ENCODE data around the gene AFF1.

The AFF1 gene

GRCh38 chr4:86934771-86935565, at the start of gene AFF1:
AFF1 (plus strand) TSS chr4:86935011; CDS start chr4:86948534, 13,523 bp downstream.
- DNase-seq (ENCODE audit: low read depth in 2 of 3, low spot score in 1 of 3), result peak; percentile 73 to 87 (median 84)

GRCh38 chr4:86890790-86891189, 44.0 kb upstream of the AFF1 start:
- no peak for DNase-seq (ENCODE audit: low read depth in 2 of 3, low spot score in 1 of 3)

DNA sequence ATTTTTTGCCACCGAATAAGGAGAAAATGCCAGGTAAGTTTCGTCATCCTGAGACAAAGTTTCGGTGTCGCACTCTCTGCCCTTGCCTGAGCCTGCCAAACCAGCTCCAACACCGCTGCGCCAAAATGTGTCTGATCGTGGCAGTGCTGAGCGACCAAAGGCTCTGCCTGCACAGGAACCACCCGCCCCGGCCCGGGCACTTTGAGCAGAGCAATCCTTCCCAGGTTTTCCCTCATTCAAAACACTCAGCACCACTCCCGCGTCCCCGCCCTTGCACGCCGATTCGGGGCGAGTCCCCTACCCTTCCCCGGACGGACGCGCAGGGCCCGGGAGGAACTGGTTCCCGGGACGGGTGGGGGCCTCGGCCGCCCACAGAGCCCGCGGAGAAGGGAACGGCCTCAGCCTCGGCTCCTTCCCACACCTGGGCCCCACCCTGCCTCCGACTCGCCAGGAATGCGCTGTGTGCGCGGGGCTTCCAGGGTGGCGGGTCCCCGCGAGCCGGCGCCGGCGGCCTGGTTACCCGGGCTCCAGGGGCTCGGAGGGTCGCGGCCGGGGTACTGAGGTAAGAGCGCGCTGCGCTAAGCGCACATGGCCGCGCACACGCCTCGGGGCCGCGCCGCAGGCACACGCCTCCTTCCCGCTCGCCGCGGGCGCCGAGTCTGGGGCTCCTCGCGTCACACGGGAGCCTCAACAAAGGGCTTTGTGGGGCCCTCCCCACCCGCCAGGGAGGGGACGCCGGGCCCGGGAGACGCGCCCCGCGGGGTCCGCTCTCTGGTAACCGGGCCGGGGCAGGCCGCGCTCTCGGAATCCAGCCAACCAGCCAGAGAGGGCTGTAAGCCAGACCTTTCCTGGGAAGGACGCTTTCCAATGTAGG, 42.8 kb upstream of the AFF1 start, which contains the start of gene C4orf36:
Gene C4orf36, minus strand, starts transcription at position 661 of the 874 bp plus-strand sequence. CDS start 902 bp downstream, outside the sequence.
- DNase-seq (ENCODE audit: low read depth in 2 of 3, low spot score in 1 of 3), result peak in 2 of 3 donors; percentile 13 to 16

- no peak for DNase-seq (ENCODE audit: low read depth in 2 of 3, low spot score in 1 of 3)
Measured at GRCh38 chr4:86892636-86892960, 42.2 kb upstream of the AFF1 start.

DNA sequence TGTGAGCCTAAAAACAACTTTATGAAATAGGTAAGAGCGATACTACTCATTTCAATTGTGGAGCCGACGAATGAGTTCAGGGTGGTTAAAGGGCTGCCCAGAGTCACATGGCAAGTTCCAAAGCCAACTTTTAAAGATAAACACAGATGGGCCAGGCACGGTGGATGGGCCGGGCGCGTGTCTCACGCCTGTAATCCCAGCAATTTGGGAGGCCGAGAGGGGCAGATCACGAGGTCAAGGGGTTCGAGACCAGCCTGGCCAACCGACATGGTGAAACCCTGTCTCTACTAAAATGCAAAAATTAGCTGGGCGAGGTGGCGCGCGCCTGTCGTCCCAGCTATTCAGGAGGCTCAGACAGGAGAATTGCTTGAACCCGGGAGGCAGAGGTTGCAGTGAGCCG, 41.7 kb upstream of the AFF1 start:
- DNase-seq (ENCODE audit: low read depth in 2 of 3, low spot score in 1 of 3), result no peak

- DNase-seq (ENCODE audit: low read depth in 2 of 3, low spot score in 1 of 3), result no peak
Measured at GRCh38 chr4:86894455-86894854, 40.4 kb upstream of the AFF1 start.

GRCh38 chr4:86895692-86896488, 38.9 kb upstream of the AFF1 start:
- DNase-seq (ENCODE audit: low read depth in 2 of 3, low spot score in 1 of 3), result peak in 1 of 3 donors; percentile 51

- no peak for DNase-seq (ENCODE audit: low read depth in 2 of 3, low spot score in 1 of 3)
Measured at GRCh38 chr4:86896596-86896995, 38.2 kb upstream of the AFF1 start.

DNA sequence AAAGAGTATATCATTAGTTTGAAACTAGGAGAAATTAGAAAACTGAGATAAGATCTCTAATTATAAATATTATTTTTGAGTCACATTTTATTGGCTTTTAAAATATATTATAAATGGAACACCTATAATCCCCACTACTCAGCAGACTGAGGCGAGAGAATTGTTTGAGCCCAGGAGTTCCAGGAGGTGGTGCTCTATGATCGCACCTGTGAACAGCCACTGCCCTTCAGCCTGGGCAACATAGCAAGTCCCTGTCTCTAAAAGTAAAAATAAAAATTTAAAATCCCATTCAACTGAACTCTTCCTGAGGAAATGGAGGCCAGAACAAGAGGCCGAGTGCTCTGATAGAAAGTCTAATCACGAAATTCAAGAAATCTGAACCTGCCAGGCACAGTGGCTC, 36.2 kb upstream of the AFF1 start:
- DNase-seq (ENCODE audit: low read depth in 2 of 3, low spot score in 1 of 3), result no peak

DNA sequence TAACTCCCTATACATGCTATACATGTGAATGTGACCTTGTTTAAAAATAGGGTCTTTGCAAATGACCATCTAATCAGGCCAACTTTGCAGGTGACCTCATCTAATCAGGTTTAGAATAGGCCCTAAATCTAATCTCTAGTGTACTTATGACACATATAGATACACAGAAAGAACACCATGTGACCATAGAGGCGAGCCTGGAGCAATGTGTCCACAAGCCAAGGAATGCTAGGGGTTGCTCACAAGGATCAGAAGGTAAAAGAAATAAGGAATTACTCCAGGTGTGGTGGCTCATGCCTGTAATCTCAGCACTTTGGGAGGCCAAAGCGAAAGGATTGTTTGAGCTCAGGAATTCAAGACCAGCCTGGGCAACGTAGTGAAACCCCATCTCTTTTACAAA, 32.9 kb upstream of the AFF1 start:
- DNase-seq (ENCODE audit: low read depth in 2 of 3, low spot score in 1 of 3), result no peak

DNA sequence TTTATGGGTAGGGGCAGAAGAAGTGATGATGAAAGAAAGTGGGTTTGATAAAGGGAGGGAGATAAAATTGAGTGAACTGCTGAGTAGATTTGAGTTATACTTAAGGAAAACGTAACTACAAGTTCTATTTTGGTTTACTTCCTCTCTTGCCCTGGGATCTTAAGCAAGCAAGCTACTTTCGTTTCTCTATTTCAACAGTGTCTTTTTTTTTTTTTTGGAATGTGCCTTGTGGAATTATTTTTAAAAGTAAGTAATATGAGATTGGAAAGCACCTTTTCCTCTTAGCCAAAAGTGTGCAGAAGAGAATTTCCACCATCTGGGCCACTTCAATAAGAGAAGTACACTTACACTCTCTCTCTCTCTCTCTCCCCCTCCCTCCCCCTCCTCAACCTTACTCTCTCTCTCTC, 26.6 kb upstream of the AFF1 start:
- no peak for DNase-seq (ENCODE audit: low read depth in 2 of 3, low spot score in 1 of 3)

DNA sequence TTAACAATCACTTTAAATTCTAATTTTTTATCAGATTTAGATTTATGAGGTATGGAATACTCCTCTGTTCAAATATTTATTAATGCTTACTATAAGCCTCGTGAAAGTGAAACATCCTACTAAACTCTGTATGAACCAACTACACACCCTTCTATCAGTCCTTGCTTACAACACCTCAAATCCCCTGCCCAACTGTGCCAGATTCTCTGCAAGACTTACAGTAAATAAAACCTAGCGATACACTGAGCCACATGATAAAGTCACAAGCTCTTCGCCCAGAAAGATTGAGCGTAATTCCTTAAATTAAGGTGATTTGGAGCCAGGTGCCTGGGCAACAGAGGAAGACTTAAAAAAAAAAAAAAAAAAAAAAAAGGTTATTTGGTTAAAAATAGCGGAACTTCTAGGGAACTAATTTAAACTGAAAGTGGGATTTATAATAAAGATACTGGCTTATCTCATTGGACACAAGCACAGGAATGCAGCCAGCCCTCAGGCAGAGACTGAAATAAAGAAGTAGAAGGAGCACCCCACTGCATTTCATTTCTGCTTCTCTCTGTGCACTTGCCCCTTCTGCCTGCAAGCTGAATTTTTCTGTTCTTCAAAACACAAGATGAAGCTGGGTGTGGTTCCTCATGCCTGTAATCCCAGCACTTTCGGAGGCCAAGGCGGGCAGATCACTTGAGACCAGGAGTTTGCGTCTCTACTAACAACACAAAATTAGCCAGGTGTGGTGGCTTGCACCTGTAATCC, 25.1 kb upstream of the AFF1 start:
- no peak for DNase-seq (ENCODE audit: low read depth in 2 of 3, low spot score in 1 of 3)

GRCh38 chr4:86910369-86910768, 24.4 kb upstream of the AFF1 start:
- no peak for DNase-seq (ENCODE audit: low read depth in 2 of 3, low spot score in 1 of 3)

- DNase-seq (ENCODE audit: low read depth in 2 of 3, low spot score in 1 of 3), result no peak
Measured at GRCh38 chr4:86910820-86911684, 23.8 kb upstream of the AFF1 start.

- no peak for DNase-seq (ENCODE audit: low read depth in 2 of 3, low spot score in 1 of 3)
Measured at GRCh38 chr4:86916392-86916791, 18.4 kb upstream of the AFF1 start.

- DNase-seq (ENCODE audit: low read depth in 2 of 3, low spot score in 1 of 3), result no peak
Measured at GRCh38 chr4:86917212-86918039, 17.4 kb upstream of the AFF1 start.

DNA sequence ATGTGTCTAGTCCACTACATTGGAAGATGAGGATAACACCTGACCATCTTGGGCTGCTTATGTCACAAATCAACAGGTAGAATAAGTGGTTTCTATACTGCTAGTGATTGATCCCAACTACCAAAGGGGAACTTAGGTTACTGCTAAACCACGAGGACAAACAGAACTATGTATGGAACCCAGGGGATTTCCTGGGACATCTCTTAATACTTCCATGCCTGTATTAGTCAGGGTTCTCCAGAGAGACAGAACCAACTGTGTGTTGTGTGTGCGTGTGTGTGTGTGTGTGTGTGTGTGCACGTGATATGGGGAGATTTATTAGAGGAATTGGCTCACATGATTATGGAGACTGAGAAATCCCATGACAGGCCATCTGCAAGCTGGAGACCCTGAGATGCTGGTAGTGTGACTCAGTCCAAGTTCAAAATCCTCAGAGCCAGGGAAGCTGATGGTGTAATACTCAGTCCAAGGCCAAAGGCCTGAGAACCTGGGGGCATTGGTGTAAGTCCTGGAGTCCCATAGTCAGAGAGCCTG, 16.2 kb upstream of the AFF1 start:
- no peak for DNase-seq (ENCODE audit: low read depth in 2 of 3, low spot score in 1 of 3)

DNA sequence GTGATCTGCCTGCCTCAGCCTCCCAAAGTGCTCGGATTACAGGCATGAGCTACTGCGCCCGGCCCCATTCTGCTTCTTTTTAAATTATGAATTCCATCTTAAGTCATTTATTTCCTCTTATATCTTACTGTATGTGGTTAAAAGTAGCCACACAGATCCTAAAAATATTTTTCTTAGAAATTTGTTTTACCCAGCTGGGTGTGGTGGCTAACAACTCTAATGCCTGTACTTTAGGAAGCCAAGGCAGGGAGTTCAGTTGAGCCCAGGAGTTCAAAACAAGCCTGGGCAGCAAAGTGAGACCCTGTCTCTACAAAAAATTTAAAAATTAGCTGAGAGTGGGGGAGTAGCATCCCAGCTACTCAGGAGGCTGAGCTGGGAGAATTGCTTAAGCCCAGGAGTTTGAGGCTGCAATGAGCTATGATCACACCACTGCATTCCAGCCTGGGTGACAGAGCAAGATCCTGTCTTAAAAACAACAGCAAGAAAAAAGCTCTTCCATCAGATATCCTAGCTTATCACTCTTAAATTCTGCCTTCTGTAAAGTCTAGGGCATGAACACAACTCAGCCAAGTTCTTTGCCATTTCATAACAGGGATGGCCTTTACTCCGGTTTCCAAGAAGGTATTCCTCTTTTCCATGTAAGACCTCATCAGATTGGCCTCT, 15.1 kb upstream of the AFF1 start:
- DNase-seq (ENCODE audit: low read depth in 2 of 3, low spot score in 1 of 3), result no peak
